ENCODE data around the gene NT5C. TPM values are rescaled to one million over a fixed set of nuclear protein-coding genes. Genes with fewer than 3 reads are reported as not detected.
"Not testable (repeated sequence)": the region's sequence is repeated elsewhere in the genome, so short reads cannot be mapped to it uniquely, and the experiment has no call there.

NT5C gene
- 10 to 100 TPM; 33.1 to 68.4 (median 48.5) TPM for polyA plus RNA-seq (ENCODE audit: insufficient read length in 4 of 4)

- DNase-seq (ENCODE audit: low read depth in 4 of 4, low spot score in 3 of 4) = peak in 3 of 4 donors; percentile 60 to 77 (median 71)
These were observed at the start of gene NT5C for GRCh38 chr17:75131278-75132017. NT5C (minus strand) TSS chr17:75131742; CDS start chr17:75131707, 35 bp downstream.

- no peak for DNase-seq (ENCODE audit: low read depth in 4 of 4, low spot score in 3 of 4)
These were observed 49.6 kb upstream of the NT5C start for GRCh38 chr17:75181110-75181509.

- no peak for DNase-seq (ENCODE audit: low read depth in 4 of 4, low spot score in 3 of 4)
These were observed 46.9 kb upstream of the NT5C start for GRCh38 chr17:75178453-75178852.

GRCh38 chr17:75176625-75177024 lies 45.1 kb upstream of the NT5C start:
- DNase-seq (ENCODE audit: low read depth in 4 of 4, low spot score in 3 of 4) = no peak

GRCh38 chr17:75174996-75175395 lies 43.5 kb upstream of the NT5C start:
- DNase-seq (ENCODE audit: low read depth in 4 of 4, low spot score in 3 of 4) = no peak

- no peak for DNase-seq (ENCODE audit: low read depth in 4 of 4, low spot score in 3 of 4)
These were observed 42.0 kb upstream of the NT5C start for GRCh38 chr17:75173526-75173925.

GRCh38 chr17:75168998-75169397 lies 37.5 kb upstream of the NT5C start:
- no peak for DNase-seq (ENCODE audit: low read depth in 4 of 4, low spot score in 3 of 4)

GRCh38 chr17:75164606-75165005 lies 33.1 kb upstream of the NT5C start:
- DNase-seq (ENCODE audit: low read depth in 4 of 4, low spot score in 3 of 4) = not testable (repeated sequence)

GRCh38 chr17:75163074-75163473 lies 31.5 kb upstream of the NT5C start:
- no peak for DNase-seq (ENCODE audit: low read depth in 4 of 4, low spot score in 3 of 4)

GRCh38 chr17:75160211-75160610 lies 28.7 kb upstream of the NT5C start:
- no peak for DNase-seq (ENCODE audit: low read depth in 4 of 4, low spot score in 3 of 4)

GRCh38 chr17:75159196-75160031 lies 27.9 kb upstream of the NT5C start:
- no peak for DNase-seq (ENCODE audit: low read depth in 4 of 4, low spot score in 3 of 4)

- not testable (repeated sequence) for DNase-seq (ENCODE audit: low read depth in 4 of 4, low spot score in 3 of 4)
These were observed 26.9 kb upstream of the NT5C start for GRCh38 chr17:75158480-75158879.

GRCh38 chr17:75155191-75155601 lies 23.7 kb upstream of the NT5C start:
- DNase-seq (ENCODE audit: low read depth in 4 of 4, low spot score in 3 of 4) = no peak

- DNase-seq (ENCODE audit: low read depth in 4 of 4, low spot score in 3 of 4) = peak; percentile 95 to 98 (median 98)
These were observed 22.9 kb upstream of the NT5C start, which contains the start of gene JPT1 for GRCh38 chr17:75154195-75155106. JPT1 (minus strand) TSS chr17:75154512; CDS start chr17:75154397, 115 bp downstream.

GRCh38 chr17:75153780-75154194 lies 22.2 kb upstream of the NT5C start:
- no peak for DNase-seq (ENCODE audit: low read depth in 4 of 4, low spot score in 3 of 4)

- no peak for DNase-seq (ENCODE audit: low read depth in 4 of 4, low spot score in 3 of 4)
These were observed 21.6 kb upstream of the NT5C start for GRCh38 chr17:75152922-75153779.

- DNase-seq (ENCODE audit: low read depth in 4 of 4, low spot score in 3 of 4) = no peak
These were observed 21.0 kb upstream of the NT5C start for GRCh38 chr17:75152523-75152921.

GRCh38 chr17:75151930-75152329 lies 20.4 kb upstream of the NT5C start:
- DNase-seq (ENCODE audit: low read depth in 4 of 4, low spot score in 3 of 4) = no peak

GRCh38 chr17:75147878-75148546 lies 16.5 kb upstream of the NT5C start:
- no peak for DNase-seq (ENCODE audit: low read depth in 4 of 4, low spot score in 3 of 4)

Data from left renal pelvis (tissue), 4 donors.